Measurements from ENCODE around the gene RBM43. TPM values are rescaled to one million over a fixed set of nuclear protein-coding genes. Genes with fewer than 3 reads are reported as not detected.

Gene RBM43
- total and polyA plus RNA-seq, 4 donors: 3.7 to 11.7 (median 7.4) TPM

DNA sequence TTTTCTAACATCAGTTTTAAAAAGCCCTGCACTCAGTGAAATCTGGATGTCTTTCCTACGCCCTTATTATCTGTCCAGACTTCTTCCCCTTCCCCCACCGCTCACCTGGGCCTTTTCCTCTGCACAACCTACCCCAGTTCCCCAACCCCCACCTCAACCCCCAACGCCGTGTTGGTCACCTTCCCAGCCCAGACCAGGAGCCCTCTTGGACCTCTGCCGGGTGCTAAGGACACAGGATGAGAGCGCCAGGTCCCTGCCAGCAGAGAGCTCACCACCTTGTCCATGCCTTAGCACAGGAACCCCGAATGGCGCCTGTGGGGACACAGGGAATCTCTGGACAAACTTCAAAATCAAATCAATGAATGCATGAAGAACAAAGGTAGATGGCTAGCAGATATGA lies 966 bp upstream of the RBM43 start:
- WGBS, 2 donors: 91 to 93% methylated on average over 8 of the region's 8 CpGs
- no peaks in the 10 kb centered on the region for H3K9me3 ChIP-seq (ENCODE audit: control insufficient read depth, low read length)
- ATAC-seq (ENCODE audit: low FRiP score): no peak
- no peaks in the 10 kb centered on the region for H3K4me1 ChIP-seq (ENCODE audit: control insufficient read depth in 1 of 2, insufficient read depth in 2 of 2, low read length in 2 of 2)
- DNase-seq: peak in 1 of 2 donors; percentile 47
- intact Hi-C loops (cut with DNase I): loop anchor here in 1 of 2 donors (10.0 kb wide), 1 partner anchor 1678 kb away; the partner anchor contains the start of gene MMADHC
- no peak overlapping the region for H3K27ac ChIP-seq (ENCODE audit: low read depth in 1 of 2, low read length in 2 of 2)
- H3K36me3 ChIP-seq (ENCODE audit: control insufficient read depth in 1 of 2, insufficient read depth in 2 of 2, low read length in 1 of 2): no peaks in the 10 kb centered on the region
- H3K4me3 ChIP-seq (ENCODE audit: low read length in 2 of 2): no peak overlapping the region
- H3K27me3 ChIP-seq (ENCODE audit: control insufficient read depth in 1 of 2, insufficient read depth in 2 of 2, low read length in 1 of 2): no peaks in the 10 kb centered on the region

DNA sequence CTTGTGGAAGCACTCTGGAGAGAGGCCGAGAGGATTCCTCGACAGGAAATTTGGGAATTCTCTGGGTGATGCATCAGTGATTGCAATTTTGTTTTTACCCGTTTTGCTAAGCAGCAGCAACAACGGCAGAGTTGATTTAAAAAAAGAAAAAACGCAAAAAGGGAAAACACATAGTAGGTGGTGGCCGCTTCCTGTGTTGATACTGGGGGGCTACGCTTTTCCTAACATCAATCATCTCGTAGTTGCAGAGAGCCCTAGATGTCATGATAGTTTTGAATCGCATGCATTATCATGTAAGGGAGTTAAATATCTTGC lies 271 bp upstream of the RBM43 start:
- Histone ChIP-seq H3K4me3 (ENCODE audit: low read length in 2 of 2) (peak overlapping the region; percentile 66 to 69), H3K9me3 (ENCODE audit: control insufficient read depth, low read length) (no peaks in the 10 kb centered on the region), H3K36me3 (ENCODE audit: control insufficient read depth in 1 of 2, insufficient read depth in 2 of 2, low read length in 1 of 2) (no peaks in the 10 kb centered on the region), H3K4me1 (ENCODE audit: control insufficient read depth in 1 of 2, insufficient read depth in 2 of 2, low read length in 2 of 2) (no peaks in the 10 kb centered on the region), H3K27me3 (ENCODE audit: control insufficient read depth in 1 of 2, insufficient read depth in 2 of 2, low read length in 1 of 2) (no peaks in the 10 kb centered on the region), H3K27ac (ENCODE audit: low read depth in 1 of 2, low read length in 2 of 2) (peak overlapping the region in 1 of 2 donors; percentile 87)
- ATAC-seq (ENCODE audit: low FRiP score): no peak
- intact Hi-C loops (cut with DNase I): loop anchor here in 1 of 2 donors (10.0 kb wide), 1 partner anchor 1677 kb away; the partner anchor contains the start of gene MMADHC
- DNase-seq: no peak
- 3% methylated on average over 9 of the region's 9 CpGs for WGBS, 2 donors

DNA sequence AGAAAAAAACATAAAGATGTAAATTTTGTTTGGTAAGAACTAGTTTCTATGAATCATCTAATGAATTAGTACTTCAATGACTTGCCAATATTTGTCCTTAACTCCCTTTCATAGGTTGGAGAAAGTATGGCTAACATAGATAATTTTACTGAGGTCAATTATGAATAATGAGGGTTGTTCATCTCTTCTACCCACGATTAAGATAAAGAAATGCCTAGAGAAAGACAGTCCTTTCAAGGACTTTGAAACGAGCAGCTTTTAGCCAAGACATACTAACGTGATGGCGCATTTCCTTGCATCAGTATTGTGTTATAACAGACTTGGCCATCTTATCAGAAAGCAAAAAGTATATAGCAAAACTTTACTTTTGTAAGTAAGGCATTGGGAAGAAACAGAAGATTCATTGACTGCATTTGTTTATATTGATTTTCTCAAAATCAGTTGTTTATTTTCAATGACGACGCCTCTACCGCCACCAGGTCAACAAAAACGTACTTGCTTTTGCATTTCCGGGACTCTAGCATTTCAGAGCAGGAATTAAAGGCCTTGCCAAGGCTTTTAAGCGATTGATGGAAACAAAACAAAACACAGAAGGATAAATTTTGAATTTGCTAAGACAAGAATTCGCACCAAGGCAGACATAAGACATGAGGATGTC lies 961 bp downstream of the RBM43 start:
- no peaks in the 10 kb centered on the region for H3K4me1 ChIP-seq (ENCODE audit: control insufficient read depth in 1 of 2, insufficient read depth in 2 of 2, low read length in 2 of 2)
- no peaks in the 10 kb centered on the region for H3K27me3 ChIP-seq (ENCODE audit: control insufficient read depth in 1 of 2, insufficient read depth in 2 of 2, low read length in 1 of 2)
- H3K4me3 ChIP-seq (ENCODE audit: low read length in 2 of 2): peak overlapping the region; percentile 66 to 69
- WGBS, 2 donors: 10 to 14% methylated on average over 11 of the region's 11 CpGs
- no peaks in the 10 kb centered on the region for H3K36me3 ChIP-seq (ENCODE audit: control insufficient read depth in 1 of 2, insufficient read depth in 2 of 2, low read length in 1 of 2)
- intact Hi-C loops (cut with DNase I): loop anchor here in 1 of 2 donors (10.0 kb wide), 1 partner anchor 1676 kb away; the partner anchor contains the start of gene MMADHC
- ATAC-seq (ENCODE audit: low FRiP score): no peak
- H3K27ac ChIP-seq (ENCODE audit: low read depth in 1 of 2, low read length in 2 of 2): peak overlapping the region; percentile 23 to 87
- no peak for DNase-seq
- no peaks in the 10 kb centered on the region for H3K9me3 ChIP-seq (ENCODE audit: control insufficient read depth, low read length)

DNA sequence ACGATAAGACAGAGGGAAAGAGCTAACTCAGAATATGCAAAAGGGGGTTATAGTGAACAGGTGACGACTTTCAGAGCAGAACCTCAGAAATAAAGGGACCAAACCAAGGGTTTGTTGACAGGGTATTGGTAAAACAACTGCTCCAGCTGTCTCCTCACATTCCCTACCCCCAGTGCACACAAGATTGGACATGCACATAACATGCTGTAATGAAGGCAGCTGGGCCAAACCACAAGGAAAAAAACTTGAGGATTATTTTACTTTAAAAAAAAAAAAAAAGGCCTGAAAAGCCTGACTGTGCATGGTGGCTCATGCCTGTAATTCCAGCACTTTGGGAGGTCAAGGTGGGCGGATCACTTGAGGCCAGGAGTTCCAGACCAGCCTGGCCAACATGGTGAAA lies 3.5 kb downstream of the RBM43 start:
- ATAC-seq (ENCODE audit: low FRiP score): no peak
- Histone ChIP-seq H3K27me3 (ENCODE audit: control insufficient read depth in 1 of 2, insufficient read depth in 2 of 2, low read length in 1 of 2) (no peaks in the 10 kb centered on the region), H3K4me3 (ENCODE audit: low read length in 2 of 2) (no peak overlapping the region), H3K36me3 (ENCODE audit: control insufficient read depth in 1 of 2, insufficient read depth in 2 of 2, low read length in 1 of 2) (peaks cover 0 to 3% of the 10 kb centered on the region in 2 donors), H3K4me1 (ENCODE audit: control insufficient read depth in 1 of 2, insufficient read depth in 2 of 2, low read length in 2 of 2) (no peaks in the 10 kb centered on the region), H3K9me3 (ENCODE audit: control insufficient read depth, low read length) (no peaks in the 10 kb centered on the region), H3K27ac (ENCODE audit: low read depth in 1 of 2, low read length in 2 of 2) (no peak overlapping the region)
- 91 to 93% methylated on average over 3 of the region's 3 CpGs for WGBS, 2 donors
- intact Hi-C loops (cut with DNase I): no loop called here
- no peak for DNase-seq

DNA sequence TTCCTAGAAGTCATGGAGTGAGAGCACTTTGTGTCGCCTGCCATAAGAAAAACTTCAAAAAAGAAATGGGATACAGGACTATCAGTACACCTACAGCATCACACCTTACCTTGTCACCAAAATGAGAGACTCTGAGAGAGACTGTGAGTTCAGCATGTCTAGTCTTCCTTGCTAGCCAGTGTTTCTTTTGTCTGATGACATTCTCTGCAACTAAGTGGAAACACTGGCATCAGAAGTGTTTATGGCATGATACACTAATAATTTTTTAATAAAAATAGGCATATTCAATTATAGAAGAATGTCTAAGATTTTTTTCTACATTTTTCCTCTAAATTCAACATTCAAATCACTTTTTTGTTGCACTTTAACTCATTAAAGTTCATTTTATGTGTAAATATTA lies 9.0 kb downstream of the RBM43 start:
- ATAC-seq (ENCODE audit: low FRiP score): no peak
- no peaks in the 10 kb centered on the region for H3K9me3 ChIP-seq (ENCODE audit: control insufficient read depth, low read length)
- no peaks in the 10 kb centered on the region for H3K4me1 ChIP-seq (ENCODE audit: control insufficient read depth in 1 of 2, insufficient read depth in 2 of 2, low read length in 2 of 2)
- no peak for DNase-seq
- H3K36me3 ChIP-seq (ENCODE audit: control insufficient read depth in 1 of 2, insufficient read depth in 2 of 2, low read length in 1 of 2): peaks cover 0 to 5% of the 10 kb centered on the region in 2 donors
- H3K27me3 ChIP-seq (ENCODE audit: control insufficient read depth in 1 of 2, insufficient read depth in 2 of 2, low read length in 1 of 2): no peaks in the 10 kb centered on the region
- no peak overlapping the region for H3K4me3 ChIP-seq (ENCODE audit: low read length in 2 of 2)
- 92 to 96% methylated on average over 1 of the region's 1 CpG for WGBS, 2 donors
- H3K27ac ChIP-seq (ENCODE audit: low read depth in 1 of 2, low read length in 2 of 2): no peak overlapping the region
- intact Hi-C loops (cut with DNase I): no loop called here

DNA sequence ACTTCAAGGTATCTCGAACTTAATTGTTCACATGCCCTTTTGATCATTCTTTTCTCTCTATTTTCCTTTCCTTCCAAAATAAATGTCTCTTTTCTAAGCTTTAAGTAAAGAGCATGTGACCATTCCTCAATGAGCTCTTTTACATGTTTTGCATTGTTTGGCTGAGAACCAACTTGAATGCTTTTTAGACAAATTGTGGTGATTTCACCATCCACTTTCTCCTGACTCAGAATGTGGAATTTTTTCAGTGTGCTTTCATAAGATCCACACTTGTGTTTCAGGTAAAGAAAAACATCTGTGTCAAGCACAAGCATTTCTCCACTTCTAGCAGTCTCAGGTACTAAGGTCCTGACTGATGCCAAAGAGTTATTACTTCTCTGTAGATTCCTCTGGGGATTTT lies 10.7 kb downstream of the RBM43 start:
- Histone ChIP-seq H3K4me1 (ENCODE audit: control insufficient read depth in 1 of 2, insufficient read depth in 2 of 2, low read length in 2 of 2) (no peaks in the 10 kb centered on the region), H3K36me3 (ENCODE audit: control insufficient read depth in 1 of 2, insufficient read depth in 2 of 2, low read length in 1 of 2) (peaks cover 0 to 5% of the 10 kb centered on the region in 2 donors), H3K27me3 (ENCODE audit: control insufficient read depth in 1 of 2, insufficient read depth in 2 of 2, low read length in 1 of 2) (no peaks in the 10 kb centered on the region), H3K4me3 (ENCODE audit: low read length in 2 of 2) (no peak overlapping the region), H3K27ac (ENCODE audit: low read depth in 1 of 2, low read length in 2 of 2) (no peak overlapping the region), H3K9me3 (ENCODE audit: control insufficient read depth, low read length) (no peaks in the 10 kb centered on the region)
- WGBS, 2 donors: 71 to 76% methylated on average over 1 of the region's 1 CpG
- intact Hi-C loops (cut with DNase I): no loop called here
- DNase-seq (no peak), ATAC-seq (ENCODE audit: low FRiP score) (no peak)

- Histone ChIP-seq H3K4me1 (ENCODE audit: control insufficient read depth in 1 of 2, insufficient read depth in 2 of 2, low read length in 2 of 2) (no peaks in the 10 kb centered on the region), H3K27ac (ENCODE audit: low read depth in 1 of 2, low read length in 2 of 2) (no peak overlapping the region), H3K36me3 (ENCODE audit: control insufficient read depth in 1 of 2, insufficient read depth in 2 of 2, low read length in 1 of 2) (peaks cover 0 to 2% of the 10 kb centered on the region in 2 donors), H3K27me3 (ENCODE audit: control insufficient read depth in 1 of 2, insufficient read depth in 2 of 2, low read length in 1 of 2) (no peaks in the 10 kb centered on the region), H3K9me3 (ENCODE audit: control insufficient read depth, low read length) (no peaks in the 10 kb centered on the region), H3K4me3 (ENCODE audit: low read length in 2 of 2) (no peak overlapping the region)
- DNase-seq: no peak
- intact Hi-C loops (cut with DNase I): no loop called here
- ATAC-seq (ENCODE audit: low FRiP score): no peak
These were observed 14.2 kb downstream of the RBM43 start for GRCh38 chr2:151247432-151247831.

DNA sequence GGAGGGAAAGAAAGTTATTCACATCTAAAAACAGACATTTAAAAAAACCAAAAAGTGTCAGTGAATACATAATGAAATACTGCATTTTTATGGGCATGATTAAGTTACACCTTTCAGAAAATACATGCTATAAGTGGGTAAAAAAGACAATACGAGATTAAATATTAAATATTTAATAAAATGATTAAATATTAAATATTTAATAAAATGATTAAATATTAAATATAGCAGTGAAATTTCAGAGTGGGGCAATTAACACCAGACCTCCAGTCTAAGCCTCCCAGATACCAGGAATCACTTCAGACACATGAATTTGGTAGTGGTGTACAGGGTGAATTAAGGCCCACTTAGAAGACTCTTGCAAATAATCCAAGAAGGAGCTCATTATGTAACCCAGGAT lies 15.5 kb downstream of the RBM43 start:
- DNase-seq: no peak
- 84 to 85% methylated on average over 1 of the region's 1 CpG for WGBS, 2 donors
- Histone ChIP-seq H3K36me3 (ENCODE audit: control insufficient read depth in 1 of 2, insufficient read depth in 2 of 2, low read length in 1 of 2) (peaks cover 0 to 2% of the 10 kb centered on the region in 2 donors), H3K27me3 (ENCODE audit: control insufficient read depth in 1 of 2, insufficient read depth in 2 of 2, low read length in 1 of 2) (no peaks in the 10 kb centered on the region), H3K4me1 (ENCODE audit: control insufficient read depth in 1 of 2, insufficient read depth in 2 of 2, low read length in 2 of 2) (no peaks in the 10 kb centered on the region), H3K4me3 (ENCODE audit: low read length in 2 of 2) (no peak overlapping the region), H3K9me3 (ENCODE audit: control insufficient read depth, low read length) (no peaks in the 10 kb centered on the region), H3K27ac (ENCODE audit: low read depth in 1 of 2, low read length in 2 of 2) (no peak overlapping the region)
- intact Hi-C loops (cut with DNase I): no loop called here
- no peak for ATAC-seq (ENCODE audit: low FRiP score)

DNA sequence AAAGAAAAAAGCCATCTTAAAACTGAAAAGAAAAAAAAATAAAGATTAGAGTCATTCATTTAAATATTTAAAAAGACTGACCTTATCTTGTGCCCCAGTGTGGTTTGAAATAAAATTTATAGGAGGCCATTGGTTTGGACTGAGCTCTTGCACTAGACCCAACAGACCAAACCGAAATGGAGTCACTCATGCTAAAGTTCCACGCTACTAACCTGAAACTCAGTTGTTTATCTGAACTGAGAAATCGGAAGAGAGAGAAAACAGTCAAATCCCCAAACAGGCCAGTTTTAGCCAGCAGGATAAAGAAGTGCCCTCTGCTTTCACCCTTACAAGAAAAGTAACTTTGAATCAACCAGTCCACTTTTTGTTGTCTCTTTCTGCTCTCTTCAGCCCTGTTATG lies 18.2 kb downstream of the RBM43 start:
- 93% methylated on average over 3 of the region's 3 CpGs for WGBS, 2 donors
- Histone ChIP-seq H3K4me1 (ENCODE audit: control insufficient read depth in 1 of 2, insufficient read depth in 2 of 2, low read length in 2 of 2) (no peaks in the 10 kb centered on the region), H3K27ac (ENCODE audit: low read depth in 1 of 2, low read length in 2 of 2) (no peak overlapping the region), H3K9me3 (ENCODE audit: control insufficient read depth, low read length) (no peaks in the 10 kb centered on the region), H3K4me3 (ENCODE audit: low read length in 2 of 2) (no peak overlapping the region), H3K27me3 (ENCODE audit: control insufficient read depth in 1 of 2, insufficient read depth in 2 of 2, low read length in 1 of 2) (no peaks in the 10 kb centered on the region), H3K36me3 (ENCODE audit: control insufficient read depth in 1 of 2, insufficient read depth in 2 of 2, low read length in 1 of 2) (no peaks in the 10 kb centered on the region)
- DNase-seq (no peak), ATAC-seq (ENCODE audit: low FRiP score) (no peak)
- intact Hi-C loops (cut with DNase I): no loop called here

Measured in aorta (tissue), 5 donors.